HG02588 (cell line): ENCODE measurements around the gene RBBP7.

Experiments
- ATAC-seq: cut with Tn5 transposase; IDR thresholded peaks from one replicate; pipeline ENCODE4 v1.9.1; 2021; ENCODE audit warnings: mild to moderate bottlenecking, moderate library complexity; ENCODE audit not compliant: unreplicated experiment

Gene RBBP7

DNA sequence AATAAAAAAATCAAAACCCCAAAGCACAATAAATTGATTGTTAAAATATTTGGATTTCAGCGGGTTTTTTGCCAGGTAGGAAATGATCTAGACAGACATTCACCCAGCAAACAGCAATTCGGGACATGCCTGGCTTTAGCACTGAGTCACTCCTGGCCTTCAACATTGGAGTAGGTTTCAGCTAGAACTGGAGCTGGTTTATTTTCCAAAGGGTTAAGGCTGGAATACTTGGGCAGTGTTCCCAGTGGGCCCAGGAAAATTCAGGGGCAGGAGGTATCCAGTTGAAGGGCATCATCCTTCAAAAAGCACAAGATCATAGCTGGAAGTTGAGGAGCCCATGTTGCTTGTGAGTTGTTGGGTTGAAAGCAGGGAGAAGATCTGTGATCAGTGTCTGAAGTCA is 42.9 kb downstream of the RBBP7 start:
- no peak for ATAC-seq

DNA sequence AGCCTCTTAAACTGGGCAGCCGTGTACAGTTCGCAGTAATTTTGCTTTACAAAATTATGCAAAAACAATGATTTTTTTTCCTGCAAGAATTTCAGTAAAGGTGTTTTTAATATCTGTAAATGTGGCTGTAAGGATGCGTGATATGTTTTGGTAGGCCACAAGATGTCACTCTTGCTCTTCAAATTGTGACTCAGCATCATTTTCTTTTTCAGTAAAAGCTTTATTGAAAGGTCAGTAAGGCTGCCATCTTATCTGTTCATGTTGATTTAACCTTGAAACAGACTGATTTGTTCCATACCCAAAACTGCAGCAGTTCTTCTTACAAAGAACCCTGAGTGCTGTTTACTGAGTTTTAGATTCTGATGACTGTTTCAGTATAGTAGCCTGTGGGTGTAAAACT is 44.0 kb downstream of the RBBP7 start:
- no peak for ATAC-seq

DNA sequence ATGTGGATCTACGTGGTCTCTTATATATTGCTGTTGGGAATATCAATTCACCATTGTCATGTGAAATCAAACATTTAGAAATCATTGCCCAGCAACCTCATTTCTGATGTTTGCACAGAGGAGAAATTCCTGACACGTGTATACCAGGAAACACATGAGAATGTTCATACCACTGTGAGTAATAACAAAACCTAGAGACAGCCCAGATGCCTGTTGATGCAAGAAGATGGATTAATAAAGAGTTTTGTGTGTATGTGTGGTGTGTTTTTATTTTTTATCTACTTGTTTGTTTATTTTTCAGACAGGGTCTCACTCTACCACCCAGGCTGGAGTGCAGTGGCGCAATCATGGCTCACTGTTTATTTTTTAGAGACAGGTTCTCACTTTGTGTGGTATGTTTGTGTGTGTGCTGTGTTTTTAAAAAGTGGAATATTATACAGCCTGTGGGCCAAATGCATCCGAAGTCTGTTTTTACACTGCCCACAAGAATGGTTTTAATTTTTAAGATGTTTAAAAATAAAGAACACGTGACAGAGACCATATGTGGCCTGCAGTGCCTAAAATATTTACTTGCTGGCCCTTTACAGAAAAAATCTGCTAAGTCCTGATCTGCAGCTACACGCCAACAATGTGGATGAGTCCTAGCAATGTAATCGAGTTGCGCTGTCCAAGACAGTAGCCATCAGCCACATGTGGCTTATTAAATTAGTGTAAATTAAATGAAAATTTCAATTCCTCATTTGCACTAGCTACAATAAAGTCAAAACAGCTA is 44.7 kb downstream of the RBBP7 start:
- ATAC-seq = no peak

DNA sequence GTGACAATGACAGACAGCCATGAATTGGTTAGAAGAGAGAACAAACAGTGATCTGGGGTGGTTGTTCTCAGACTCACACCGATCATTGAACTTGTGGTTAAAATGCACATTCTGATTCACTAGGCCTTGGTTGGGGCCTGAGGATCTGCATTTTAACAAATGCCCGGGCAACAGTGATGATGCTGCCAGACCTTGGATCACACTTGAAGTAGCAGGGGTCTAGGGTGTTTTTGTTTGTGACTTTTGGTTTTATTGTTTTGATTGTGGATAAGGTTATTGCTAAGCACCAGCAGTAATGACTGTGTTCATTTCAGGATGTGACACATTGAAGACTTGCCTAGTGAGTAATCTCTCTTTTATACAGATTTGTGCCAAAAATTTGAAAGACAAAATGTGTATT is 47.4 kb downstream of the RBBP7 start:
- ATAC-seq = no peak

DNA sequence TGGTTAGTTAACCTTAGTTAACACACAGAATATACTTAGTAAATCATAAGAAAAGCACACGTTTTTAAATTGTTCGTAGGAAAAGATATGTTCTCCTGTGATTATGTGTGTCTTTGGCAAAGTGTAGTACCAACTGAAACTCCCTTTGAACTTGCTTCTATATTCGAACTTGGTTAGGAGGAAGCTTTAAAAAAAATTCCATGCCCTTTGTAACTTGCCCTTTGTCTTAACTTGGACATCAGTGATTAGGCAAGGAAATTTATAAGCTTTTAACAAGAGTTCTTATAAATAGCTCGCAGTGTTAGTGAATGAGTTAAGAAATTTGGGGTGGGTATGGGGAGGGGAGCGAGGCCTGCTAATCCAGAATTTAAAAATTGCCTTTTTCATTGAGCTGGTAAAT is 50.5 kb downstream of the RBBP7 start:
- no peak for ATAC-seq

DNA sequence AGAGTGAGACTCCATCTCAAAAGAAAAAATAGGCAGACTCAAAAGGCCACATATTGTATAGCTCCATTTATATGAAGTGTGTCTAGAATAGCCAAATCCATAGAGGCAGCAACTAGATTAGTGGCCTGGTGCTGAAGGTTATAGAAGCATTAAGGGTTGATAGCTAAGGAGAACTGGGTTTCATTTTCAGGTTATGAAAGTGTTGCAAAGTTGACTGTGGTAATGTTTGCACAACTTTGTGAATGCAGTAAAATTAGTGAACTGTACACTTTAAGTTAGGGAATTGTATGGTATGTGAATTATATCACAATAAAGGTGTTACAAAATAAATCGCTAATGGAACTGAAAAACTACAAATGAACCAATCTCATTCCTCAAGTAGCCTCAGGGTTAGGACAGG is 55.6 kb downstream of the RBBP7 start:
- ATAC-seq = no peak

DNA sequence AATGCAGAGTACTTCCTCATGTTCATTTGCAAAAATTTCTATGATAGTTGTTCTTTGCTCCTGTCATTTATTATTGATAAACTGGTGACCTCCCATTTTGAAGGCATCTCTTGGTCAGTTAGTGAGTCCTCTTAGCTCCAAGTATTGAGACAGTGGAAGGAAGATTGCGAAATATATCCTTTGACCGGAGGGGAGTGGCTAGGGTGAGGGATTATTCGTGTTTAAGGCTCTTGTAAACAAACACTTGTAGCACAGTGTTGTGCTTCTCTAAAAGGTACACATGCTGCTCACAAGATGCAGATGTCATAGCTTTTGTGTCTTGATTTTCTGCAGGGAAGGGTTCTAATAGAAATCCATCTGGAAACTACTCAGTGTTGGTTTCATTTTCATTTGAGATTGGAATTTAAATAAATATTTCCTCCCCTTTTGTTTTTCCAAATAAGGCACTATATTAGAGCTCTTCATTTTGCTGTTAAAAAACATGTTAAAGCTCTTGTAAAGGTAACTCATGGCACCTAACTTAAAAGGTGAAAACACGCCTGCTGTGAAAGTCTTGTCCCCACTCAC is 62.1 kb downstream of the RBBP7 start:
- ATAC-seq = no peak

DNA sequence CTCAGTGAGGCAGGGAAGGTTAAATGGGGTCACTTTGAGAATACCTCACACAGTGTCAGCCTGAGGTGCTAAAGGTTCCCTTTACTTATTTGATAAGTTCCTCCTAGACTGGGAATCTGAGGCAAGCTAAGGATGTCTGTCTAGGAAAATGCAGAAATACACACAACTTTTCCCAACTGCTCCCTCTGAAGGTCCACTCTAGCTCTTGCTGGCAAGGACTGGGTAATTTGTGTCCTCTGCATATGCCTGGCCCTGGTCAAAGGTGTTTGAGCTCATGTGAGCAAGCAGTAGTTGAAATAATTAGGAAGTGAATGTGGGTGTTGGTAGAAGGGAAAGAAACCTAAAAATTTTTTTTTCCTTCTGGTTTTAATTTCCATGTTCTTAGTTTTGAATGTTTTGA is 62.6 kb downstream of the RBBP7 start:
- ATAC-seq = no peak

DNA sequence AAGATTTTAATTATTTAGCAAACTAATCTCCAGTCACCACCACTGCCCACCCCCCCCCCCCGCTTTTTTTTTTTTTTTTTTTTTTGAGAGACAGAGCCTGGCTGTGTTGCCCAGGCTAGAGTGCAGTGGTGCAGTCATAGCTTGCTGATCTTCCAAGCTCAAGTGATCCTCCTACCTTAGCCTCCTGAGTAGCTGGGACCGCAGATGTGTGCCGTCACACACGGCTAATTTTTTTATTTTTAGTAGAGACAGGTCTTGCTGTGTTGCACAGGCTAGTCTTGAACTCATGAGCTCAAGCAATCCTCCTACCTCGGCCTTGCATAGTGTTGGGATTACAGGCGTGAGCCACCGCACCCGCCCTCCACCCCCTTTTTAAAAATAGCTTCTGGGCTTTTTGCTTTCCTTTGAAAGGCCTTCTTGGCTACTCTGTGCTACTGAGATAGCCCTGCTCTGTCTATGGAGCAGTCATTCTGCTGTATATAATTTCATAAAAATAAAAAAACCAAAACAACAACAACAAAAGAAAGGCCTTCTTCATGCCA is 65.2 kb downstream of the RBBP7 start:
- no peak for ATAC-seq

DNA sequence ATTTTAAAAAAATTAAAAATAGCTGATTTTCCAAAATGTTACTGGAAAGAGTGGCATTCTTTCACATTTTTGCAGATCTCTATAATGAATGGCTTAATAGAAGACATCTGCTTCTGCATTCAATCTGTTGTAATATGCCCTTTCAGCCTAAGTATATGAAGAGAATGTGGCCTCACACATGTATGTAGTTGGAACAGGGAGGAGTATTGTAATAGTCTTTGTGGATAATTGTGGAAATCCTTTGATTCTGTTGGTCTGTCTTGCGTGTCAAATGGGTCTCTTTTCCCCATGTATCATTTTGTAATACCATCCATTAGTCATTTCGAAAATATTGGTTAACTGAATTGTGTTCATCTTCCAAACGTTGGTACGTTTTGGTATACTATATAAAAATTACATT is 72.3 kb downstream of the RBBP7 start:
- ATAC-seq = no peak

DNA sequence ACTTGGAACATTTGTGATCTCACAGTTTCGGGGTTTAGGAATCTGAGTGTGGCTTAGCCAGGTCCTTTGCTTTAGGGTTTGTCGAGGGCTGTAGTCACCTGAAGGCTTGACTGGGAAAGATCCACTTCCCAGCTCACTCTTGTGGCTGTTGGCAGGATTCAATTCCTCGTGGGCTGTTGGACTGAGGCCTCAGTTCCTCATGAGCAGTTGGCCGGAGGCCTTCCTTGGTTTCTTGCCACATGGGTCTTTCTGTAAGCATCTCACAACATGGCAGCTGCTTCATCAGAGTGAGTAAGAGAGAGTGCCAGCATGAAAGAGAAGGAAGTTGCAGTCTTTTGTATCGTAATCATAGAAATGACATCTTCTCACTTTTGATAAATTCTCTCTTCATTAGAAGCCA is 72.8 kb downstream of the RBBP7 start:
- ATAC-seq = no peak

DNA sequence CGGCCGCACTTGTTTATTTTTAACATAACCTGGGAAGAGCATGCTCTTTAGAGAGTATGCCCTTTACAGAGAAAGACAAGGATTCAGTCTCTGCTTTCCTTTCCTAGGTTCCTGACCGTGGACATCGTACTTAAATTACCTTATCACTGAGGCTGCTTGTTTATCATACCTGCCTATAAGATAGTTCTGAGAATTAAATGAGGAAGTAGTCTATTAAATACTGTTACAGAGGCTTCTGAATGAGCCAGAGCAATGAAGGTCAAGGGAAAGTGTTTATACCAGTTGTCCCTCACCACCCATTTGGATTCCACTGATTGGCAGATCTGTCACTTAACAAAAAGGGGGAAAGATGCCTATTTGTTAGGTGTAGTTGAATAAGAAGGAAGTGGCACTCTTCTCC is 73.9 kb downstream of the RBBP7 start:
- no peak for ATAC-seq
